Spleen (tissue), 11 donors: Measurements from ENCODE around the gene MCM5. TPM values are rescaled to one million over a fixed set of nuclear protein-coding genes. Genes with fewer than 3 reads are reported as not detected.
"Not testable (repeated sequence)": the region's sequence is repeated elsewhere in the genome, so short reads cannot be mapped to it uniquely, and the experiment has no call there.

Experiments
- DNase-seq: peaks from one replicate; pipeline ENCODE4 v3.0.0-alpha.2; 2020
- H3K27ac ChIP-seq, 8 donors: fragments of 200-600 bp; sonication (generic) in 7 of 8; 1 replicate in 4 of 8; 2 replicates in 4 of 8; pipeline versions ENCODE4 v1.5.0 to v1.8.0; 2016 to 2021; ENCODE audit warnings: inconsistent platforms in 4 of 8, mild to moderate bottlenecking in 4 of 8, moderate library complexity in 1 of 8
- H3K27me3 ChIP-seq, 7 donors: fragments of 200-600 bp; sonication (generic) in 6 of 7; replicated peaks in 1 of 7; 1 replicate in 4 of 7; 2 replicates in 3 of 7; pipeline versions ENCODE4 v1.5.0 to v1.8.0; 2016 to 2021; ENCODE audit warnings: inconsistent platforms in 3 of 7, mild to moderate bottlenecking in 1 of 7
- H3K36me3 ChIP-seq, 6 donors: fragments of 200-600 bp; sonication (generic) in 5 of 6; 1 replicate in 4 of 6; 2 replicates in 2 of 6; pipeline versions ENCODE4 v1.5.0 to v1.8.0; 2016 to 2021; ENCODE audit warnings: inconsistent platforms in 2 of 6
- H3K4me1 ChIP-seq, 6 donors: fragments of 200-600 bp; sonication (generic) in 5 of 6; 1 replicate in 3 of 6; 2 replicates in 3 of 6; pipeline versions ENCODE4 v1.5.0 to v1.8.0; 2016 to 2021; ENCODE audit warnings: inconsistent platforms in 3 of 6
- H3K4me3 ChIP-seq, 8 donors: fragments of 200-600 bp; sonication (generic) in 7 of 8; 1 replicate in 4 of 8; 2 replicates in 4 of 8; pipeline versions ENCODE4 v1.5.0 to v1.8.0; 2016 to 2021; ENCODE audit warnings: inconsistent platforms in 4 of 8, mild to moderate bottlenecking in 4 of 8, moderate library complexity in 2 of 8
- H3K9me3 ChIP-seq, 8 donors: fragments of 200-600 bp; sonication (generic) in 7 of 8; 1 replicate in 4 of 8; 2 replicates in 4 of 8; pipeline versions ENCODE4 v1.5.0 to v1.8.0; 2016 to 2021; ENCODE audit warnings: inconsistent platforms in 4 of 8
- POLR2A ChIP-seq, 3 donors: fragments of 450-650 bp; IDR thresholded peaks; one replicate each; pipeline ENCODE4 v1.5.1; 2017; ENCODE audit warnings: antibody characterized with exemption in 3 of 3, mild to moderate bottlenecking in 1 of 3
- POLR2AphosphoS5 ChIP-seq, 3 donors: sonication (generic); formaldehyde crosslinking; IDR thresholded peaks; one replicate each; pipeline ENCODE4 v1.5.1; 2017; ENCODE audit warnings: antibody characterized with exemption in 3 of 3
- WGBS, 5 donors: extraction: QIAGEN DNeasy Blood & Tissue Kit in 3 of 5; methylation state at CpG; one replicate each; pipeline versions ENCODE4 v1.1.5 to v1.1.7; 2013 to 2018; 5-methylcytosine and 5-hydroxymethylcytosine counted together
- intact Hi-C: fragments of 100-400 bp; cut with DNase I; formaldehyde crosslinking; loops from one replicate; pipeline ENCODE4 v1.15.0; 2023; ENCODE audit warnings: low total_unique reads
- polyA plus RNA-seq, 3 donors: library from polyadenylated mRNA; stranded (reverse); fragments of 200-250 nt; gene quantifications; one replicate each; pipeline ENCODE4 v1.2.1, GENCODE V29; 2013
- total RNA-seq, 7 donors: library from RNA; depleted of rRNA in 3 of 7; stranded (reverse); fragments of >200 nt in 3 of 7; fragmentation: NEBNext Ultra II Directional in 4 of 7; extraction: Animal tissue kit (Norgen Biotek cat#: 25700) in 4 of 7; gene quantifications; one replicate each; pipeline versions ENCODE4 v1.1.0 to v1.2.1, GENCODE V29; 2016 to 2021
- TF ChIP-seq, protein P1 (sequence below), 11 experiments: fragments of 200-600 bp in 7 of 11; fragments of 450-650 bp in 4 of 11; sonication (generic) in 4 of 11; IDR thresholded peaks in 8 of 11; conservative IDR thresholded peaks in 3 of 11; 1 replicate in 7 of 11; 2 replicates in 4 of 11; pipeline versions ENCODE4 v1.4.0 to v1.8.0; 2016 to 2021; ENCODE audit warnings: antibody characterized with exemption in 11 of 11, inconsistent platforms in 4 of 11, mild to moderate bottlenecking in 1 of 11
- donor health status: healthy with polysubstance abuse.
- donor health status: DM: no; HTN: no; CAD: no; lungs with moderate emphysema.
- donor health status: DM: no; HTN: no; CAD: no.
- donor health status: Bipolar disorder and iron deficiency.
- donor health status: healthy.
- donor health status: DM: no; HTN: no; CAD: no.
- donor health status: DM: yes; HTN: yes; CAD: no.

The MCM5 gene
- total and polyA plus RNA-seq, 10 donors: 45.2 to 96.3 (median 56.5) TPM

DNA sequence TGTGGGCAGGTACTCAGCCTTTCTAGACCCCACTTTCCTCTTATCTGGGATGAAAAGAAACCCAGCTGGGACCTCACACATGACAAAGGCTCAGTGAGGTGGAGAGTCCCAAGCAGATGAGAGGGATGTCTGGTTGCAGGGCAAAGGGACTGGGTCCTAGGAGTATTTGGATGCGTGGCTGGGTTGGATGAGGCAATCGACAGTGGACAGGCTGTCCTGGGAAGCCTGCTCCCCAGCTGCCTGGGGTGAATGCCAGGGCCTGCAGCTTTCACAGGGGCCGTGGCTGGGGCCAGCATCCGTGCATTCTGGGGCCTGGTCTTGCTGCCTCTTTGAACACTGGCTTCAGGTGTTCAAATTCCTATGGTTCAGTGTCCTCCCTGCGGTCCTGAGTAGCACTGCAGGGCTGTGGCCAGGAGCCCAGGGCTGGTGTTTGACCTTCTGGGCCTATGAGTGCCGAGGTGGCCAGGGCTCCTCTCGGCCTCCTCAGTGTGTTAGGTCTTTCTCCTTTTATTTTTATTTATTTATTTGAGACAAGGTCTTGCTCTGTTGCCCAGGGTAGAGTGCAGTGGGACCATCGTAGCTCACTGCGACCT lies 65.3 kb downstream of the MCM5 start:
- DNase-seq: no peak
- Histone ChIP-seq H3K9me3 (no peaks in the 10 kb centered on the region), H3K36me3 (peaks cover 0 to 4% (median 0%) of the 10 kb centered on the region in 6 donors), H3K4me1 (peaks cover 0 to 20% (median 12%) of the 10 kb centered on the region in 6 donors), H3K4me3 (no peak overlapping the region), H3K27me3 (no peaks in the 10 kb centered on the region), H3K27ac (no peak overlapping the region)
- intact Hi-C loops: no loop called here
- WGBS, 5 donors: 90 to 96% (median 91%) methylated on average over 5 to 9 of the region's 9 CpGs
- TF ChIP-seq POLR2AphosphoS5 (IDR thresholded peaks at IDR 0.05): no peak
- TF ChIP-seq POLR2A (IDR thresholded peaks at IDR 0.05): no peak
- TF ChIP-seq, protein P1, sequence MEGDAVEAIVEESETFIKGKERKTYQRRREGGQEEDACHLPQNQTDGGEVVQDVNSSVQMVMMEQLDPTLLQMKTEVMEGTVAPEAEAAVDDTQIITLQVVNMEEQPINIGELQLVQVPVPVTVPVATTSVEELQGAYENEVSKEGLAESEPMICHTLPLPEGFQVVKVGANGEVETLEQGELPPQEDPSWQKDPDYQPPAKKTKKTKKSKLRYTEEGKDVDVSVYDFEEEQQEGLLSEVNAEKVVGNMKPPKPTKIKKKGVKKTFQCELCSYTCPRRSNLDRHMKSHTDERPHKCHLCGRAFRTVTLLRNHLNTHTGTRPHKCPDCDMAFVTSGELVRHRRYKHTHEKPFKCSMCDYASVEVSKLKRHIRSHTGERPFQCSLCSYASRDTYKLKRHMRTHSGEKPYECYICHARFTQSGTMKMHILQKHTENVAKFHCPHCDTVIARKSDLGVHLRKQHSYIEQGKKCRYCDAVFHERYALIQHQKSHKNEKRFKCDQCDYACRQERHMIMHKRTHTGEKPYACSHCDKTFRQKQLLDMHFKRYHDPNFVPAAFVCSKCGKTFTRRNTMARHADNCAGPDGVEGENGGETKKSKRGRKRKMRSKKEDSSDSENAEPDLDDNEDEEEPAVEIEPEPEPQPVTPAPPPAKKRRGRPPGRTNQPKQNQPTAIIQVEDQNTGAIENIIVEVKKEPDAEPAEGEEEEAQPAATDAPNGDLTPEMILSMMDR (IDR thresholded peaks at IDR 0.05 in 8 of 11, conservative IDR thresholded peaks at IDR 0.05 in 3 of 11): no peak

GRCh38 chr22:35467681-35468434 lies 67.9 kb downstream of the MCM5 start:
- Histone ChIP-seq H3K27ac (peak overlapping the region; percentile 26 to 77 (median 59)), H3K36me3 (peaks cover 0 to 17% (median 0%) of the 10 kb centered on the region in 6 donors), H3K4me3 (no peak overlapping the region), H3K4me1 (peaks cover 0 to 25% (median 12%) of the 10 kb centered on the region in 6 donors), H3K27me3 (no peaks in the 10 kb centered on the region), H3K9me3 (peaks cover 0 to 8% (median 0%) of the 10 kb centered on the region in 8 donors)
- WGBS, 5 donors: 27 to 47% (median 30%) methylated on average over 9 to 11 of the region's 11 CpGs
- intact Hi-C loops: no loop called here
- TF ChIP-seq POLR2A (IDR thresholded peaks at IDR 0.05) (no peak), POLR2AphosphoS5 (IDR thresholded peaks at IDR 0.05) (peak; percentile 70 to 85 (median 83))
- DNase-seq: peak; percentile 77

DNA sequence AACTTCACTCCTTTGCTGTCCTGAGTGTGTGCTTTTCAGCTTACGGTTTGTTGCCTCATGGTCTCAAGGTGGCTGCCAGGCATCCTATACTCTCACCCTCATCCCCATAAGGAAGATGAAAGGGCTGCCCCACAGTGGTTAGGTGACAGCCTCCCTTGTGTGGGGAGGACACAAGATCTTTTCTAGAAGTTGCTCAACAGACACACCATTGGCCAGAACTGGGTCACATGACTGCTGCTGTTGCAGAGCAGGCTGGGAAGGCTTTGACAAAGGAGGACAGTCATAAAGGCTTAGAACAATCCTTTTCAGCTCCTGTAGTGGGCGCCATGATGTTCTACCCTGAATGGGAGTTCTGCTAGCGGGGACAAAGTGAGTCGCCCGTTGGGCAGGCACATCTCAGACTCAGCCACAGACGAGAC lies 71.0 kb downstream of the MCM5 start:
- Histone ChIP-seq H3K36me3 (peaks cover 0 to 13% (median 0%) of the 10 kb centered on the region in 6 donors), H3K9me3 (peaks cover 0 to 8% (median 0%) of the 10 kb centered on the region in 8 donors), H3K27me3 (no peaks in the 10 kb centered on the region), H3K27ac (no peak overlapping the region), H3K4me3 (no peak overlapping the region), H3K4me1 (peaks cover 0 to 25% (median 12%) of the 10 kb centered on the region in 6 donors)
- intact Hi-C loops: no loop called here
- 93 to 97% (median 96%) methylated on average over 6 of the region's 6 CpGs for WGBS, 5 donors
- DNase-seq: no peak
- TF ChIP-seq, protein P1 (IDR thresholded peaks at IDR 0.05 in 8 of 11, conservative IDR thresholded peaks at IDR 0.05 in 3 of 11): no peak
- TF ChIP-seq POLR2A (IDR thresholded peaks at IDR 0.05) (no peak), POLR2AphosphoS5 (IDR thresholded peaks at IDR 0.05) (no peak)

- peaks cover 0 to 13% (median 0%) of the 10 kb centered on the region in 6 donors for H3K36me3 ChIP-seq
- H3K4me3 ChIP-seq, intact Hi-C loops, H3K27ac ChIP-seq, DNase-seq, H3K9me3 ChIP-seq, H3K27me3 ChIP-seq: not testable (repeated sequence)
- H3K4me1 ChIP-seq: peaks cover 0 to 30% (median 12%) of the 10 kb centered on the region in 6 donors
- WGBS, 5 donors: 73 to 91% (median 85%) methylated on average over 4 of the region's 4 CpGs
Measured at GRCh38 chr22:35471566-35471965, 71.6 kb downstream of the MCM5 start.

DNA sequence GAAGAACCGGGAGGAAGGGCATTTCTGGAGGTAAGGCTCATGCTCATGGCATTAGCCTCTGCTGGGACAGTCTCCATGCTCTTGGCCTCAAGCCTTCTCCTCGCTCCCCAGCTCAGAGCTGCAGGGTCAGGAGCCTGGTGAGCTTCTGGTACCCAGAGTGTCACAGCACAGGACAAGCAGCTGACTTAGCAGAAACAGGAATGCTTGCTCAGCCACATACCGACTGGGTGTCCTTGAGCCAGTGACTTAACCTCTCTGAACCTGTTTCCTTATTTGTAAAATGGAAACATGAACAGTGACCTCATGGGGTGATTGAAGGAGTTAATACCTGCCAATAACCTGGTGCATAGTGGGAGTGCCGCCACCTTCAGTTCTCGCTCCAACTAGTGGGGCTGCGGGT lies 72.5 kb downstream of the MCM5 start:
- H3K4me1 ChIP-seq: peaks cover 0 to 33% (median 12%) of the 10 kb centered on the region in 6 donors
- WGBS, 5 donors: 70 to 92% (median 85%) methylated on average over 6 of the region's 6 CpGs
- DNase-seq: no peak
- peaks cover 0 to 13% (median 0%) of the 10 kb centered on the region in 6 donors for H3K36me3 ChIP-seq
- no peak overlapping the region for H3K4me3 ChIP-seq
- H3K9me3 ChIP-seq: peaks cover 0 to 8% (median 0%) of the 10 kb centered on the region in 8 donors
- no peak for TF ChIP-seq POLR2A (IDR thresholded peaks at IDR 0.05)
- TF ChIP-seq POLR2AphosphoS5 (IDR thresholded peaks at IDR 0.05): no peak
- TF ChIP-seq, protein P1 (IDR thresholded peaks at IDR 0.05 in 8 of 11, conservative IDR thresholded peaks at IDR 0.05 in 3 of 11): no peak
- intact Hi-C loops: no loop called here
- no peak overlapping the region for H3K27ac ChIP-seq
- H3K27me3 ChIP-seq: peaks cover 0 to 10% (median 0%) of the 10 kb centered on the region in 7 donors
